ENCODE data around the gene TBC1D22A. TPM values are rescaled to one million over a fixed set of nuclear protein-coding genes. Genes with fewer than 3 reads are reported as not detected.

The TBC1D22A gene
- total RNA-seq, 4 donors from 2014 or later: 16.2 to 22.2 (median 17.8) TPM

- WGBS, 2 donors (ENCODE audit: low coverage in 1 of 2): 93 to 100% methylated on average over 3 to 9 of the region's 18 CpGs
- H3K36me3 ChIP-seq: peaks cover 0 to 20% of the 10 kb centered on the region in 2 donors
- no peak for TF ChIP-seq POLR2A (IDR thresholded peaks at IDR 0.05)
- H3K27ac ChIP-seq: no peak overlapping the region
- no peaks in the 10 kb centered on the region for H3K27me3 ChIP-seq
- H3K9me3 ChIP-seq: no peaks in the 10 kb centered on the region
- H3K4me3 ChIP-seq: no peak overlapping the region
- ATAC-seq: no peak
- H3K4me1 ChIP-seq: peaks cover 0 to 11% (median 0%) of the 10 kb centered on the region in 3 donors
Observed at GRCh38 chr22:47038206-47038835, 275.9 kb downstream of the TBC1D22A start.

GRCh38 chr22:47039356-47039755, 276.9 kb downstream of the TBC1D22A start:
- no peaks in the 10 kb centered on the region for H3K27me3 ChIP-seq
- TF ChIP-seq EP300 (IDR thresholded peaks at IDR 0.05): no peak
- no peak for TF ChIP-seq CTCF (IDR thresholded peaks at IDR 0.05)
- ATAC-seq: no peak
- no peak overlapping the region for H3K4me3 ChIP-seq
- peaks cover 0 to 17% (median 0%) of the 10 kb centered on the region in 3 donors for H3K4me1 ChIP-seq
- H3K9me3 ChIP-seq: no peaks in the 10 kb centered on the region
- no peak overlapping the region for H3K27ac ChIP-seq
- 80 to 92% methylated on average over 1 to 4 of the region's 5 CpGs for WGBS, 2 donors (ENCODE audit: low coverage in 1 of 2)
- peaks cover 0 to 20% of the 10 kb centered on the region in 2 donors for H3K36me3 ChIP-seq

- no peak overlapping the region for H3K27ac ChIP-seq
- TF ChIP-seq CTCF (IDR thresholded peaks at IDR 0.05) (no peak), EP300 (IDR thresholded peaks at IDR 0.05) (no peak), POLR2AphosphoS5 (IDR thresholded peaks at IDR 0.05) (no peak), POLR2A (IDR thresholded peaks at IDR 0.05) (no peak)
- WGBS, 2 donors (ENCODE audit: low coverage in 1 of 2): 79 to 83% methylated on average over 15 to 20 of the region's 25 CpGs
- H3K9me3 ChIP-seq: no peaks in the 10 kb centered on the region
- no peak for ATAC-seq
- peaks cover 0 to 20% of the 10 kb centered on the region in 2 donors for H3K36me3 ChIP-seq
- H3K4me1 ChIP-seq: peaks cover 0 to 6% (median 0%) of the 10 kb centered on the region in 3 donors
- H3K4me3 ChIP-seq: no peak overlapping the region
- H3K27me3 ChIP-seq: no peaks in the 10 kb centered on the region
Observed at GRCh38 chr22:47040486-47041270, 278.2 kb downstream of the TBC1D22A start.

DNA sequence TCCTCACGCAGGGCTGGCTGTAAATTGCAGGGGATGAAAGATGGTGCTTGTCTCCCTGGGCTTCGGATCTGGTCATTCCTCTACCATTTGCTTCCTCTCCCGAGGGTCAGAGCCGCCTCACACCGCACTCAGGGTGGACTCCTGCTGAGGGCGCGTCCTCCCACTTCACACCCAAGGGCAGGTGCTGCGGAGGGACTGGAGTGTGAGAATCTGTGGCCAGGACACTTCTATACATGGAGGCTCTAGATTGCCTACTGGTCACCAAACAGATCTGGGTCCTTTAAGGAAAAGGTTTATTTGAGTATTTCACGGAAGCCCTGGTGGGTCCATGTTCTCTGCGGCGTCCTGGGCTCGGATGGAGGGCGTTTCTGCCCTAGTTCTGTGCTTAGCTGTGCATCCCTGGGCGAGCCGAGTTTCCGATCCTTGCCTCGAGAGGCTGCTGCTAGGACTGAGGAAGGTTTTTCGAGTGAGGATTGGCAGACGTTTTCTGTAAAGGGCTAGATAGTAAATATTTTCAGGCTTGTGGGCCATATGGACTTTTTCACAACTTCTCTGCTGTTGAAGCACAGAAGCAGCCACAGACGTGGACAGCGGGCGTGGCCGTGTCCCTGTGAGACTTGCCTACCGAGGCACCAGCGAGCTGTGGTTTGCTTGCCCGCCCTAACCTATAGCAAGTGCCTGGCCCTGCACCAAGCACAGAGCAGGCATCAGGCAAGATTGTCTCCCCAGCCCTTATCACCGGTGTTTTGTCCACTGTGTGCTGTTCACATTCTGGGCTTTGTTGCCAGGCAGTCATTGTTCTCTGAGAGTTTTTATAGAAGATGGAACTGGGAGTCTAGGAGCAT, 279.0 kb downstream of the TBC1D22A start:
- TF ChIP-seq CTCF (IDR thresholded peaks at IDR 0.05) (no peak), EP300 (IDR thresholded peaks at IDR 0.05) (no peak), POLR2A (IDR thresholded peaks at IDR 0.05) (no peak), POLR2AphosphoS5 (IDR thresholded peaks at IDR 0.05) (no peak)
- H3K27me3 ChIP-seq: no peaks in the 10 kb centered on the region
- no peak overlapping the region for H3K27ac ChIP-seq
- no peaks in the 10 kb centered on the region for H3K9me3 ChIP-seq
- H3K4me3 ChIP-seq: no peak overlapping the region
- WGBS, 2 donors (ENCODE audit: low coverage in 1 of 2): 78 to 83% methylated on average over 6 to 18 of the region's 27 CpGs
- H3K4me1 ChIP-seq: peaks cover 0 to 6% (median 0%) of the 10 kb centered on the region in 3 donors
- ATAC-seq: no peak
- peaks cover 0 to 19% of the 10 kb centered on the region in 2 donors for H3K36me3 ChIP-seq

DNA sequence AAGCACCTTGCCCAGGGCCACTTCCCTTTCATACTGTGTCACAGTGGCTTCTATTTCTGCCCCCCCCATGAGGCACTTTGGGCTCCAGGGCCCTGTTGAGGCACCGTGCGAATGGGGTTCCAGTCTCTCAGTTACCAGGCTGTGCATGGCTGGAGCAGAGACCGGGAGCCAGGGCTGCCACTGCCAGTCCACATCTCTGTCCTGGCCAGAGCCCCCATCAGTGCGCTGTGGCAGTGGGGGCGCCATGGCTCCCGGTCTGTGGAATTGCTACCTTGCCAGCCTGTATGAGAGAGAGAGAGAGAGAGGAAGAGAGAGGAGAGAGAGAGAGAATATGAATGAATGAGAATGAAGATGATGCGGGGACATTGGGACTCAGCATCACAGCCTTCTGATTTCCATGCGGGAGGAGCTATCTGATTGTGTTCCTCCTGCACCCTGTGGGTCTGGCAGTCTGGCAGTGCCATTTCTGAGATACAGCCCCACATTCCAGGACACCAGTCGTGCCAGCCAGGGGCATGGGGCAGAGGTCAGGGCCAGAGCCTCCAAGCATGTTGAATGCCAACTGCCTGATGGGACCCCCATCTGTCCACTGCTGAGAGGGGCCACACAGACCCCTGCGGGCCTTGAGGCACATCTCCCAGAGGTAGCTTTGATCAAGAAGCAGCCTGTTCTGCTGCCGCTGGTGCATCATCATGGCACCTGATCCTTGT, 279.8 kb downstream of the TBC1D22A start:
- ATAC-seq: no peak

More for the DNA sequence above, 279.8 kb downstream of the TBC1D22A start:
- Histone ChIP-seq H3K4me3 (no peak overlapping the region), H3K9me3 (no peaks in the 10 kb centered on the region), H3K27ac (no peak overlapping the region), H3K36me3 (peaks cover 0 to 11% of the 10 kb centered on the region in 2 donors), H3K27me3 (no peaks in the 10 kb centered on the region), H3K4me1 (peaks cover 0 to 6% (median 0%) of the 10 kb centered on the region in 3 donors)
- no peak for TF ChIP-seq EP300 (IDR thresholded peaks at IDR 0.05)
- no peak for TF ChIP-seq POLR2AphosphoS5 (IDR thresholded peaks at IDR 0.05)
- TF ChIP-seq POLR2A (IDR thresholded peaks at IDR 0.05): no peak
- no peak for TF ChIP-seq CTCF (IDR thresholded peaks at IDR 0.05)
- 100% methylated on average over 4 of the region's 11 CpGs; no CpG with 5 or more reads in 1 of the 2 donors for WGBS, 2 donors (ENCODE audit: low coverage in 1 of 2)

Measured in gastroesophageal sphincter (tissue), 4 donors.